Liver (tissue), 9 donors: ENCODE results near the gene IQGAP2. TPM values are rescaled to one million over a fixed set of nuclear protein-coding genes. Genes with fewer than 3 reads are reported as not detected.

ENCODE experiments used
- DNase-seq: peaks from one replicate; pipeline ENCODE4 v3.0.0-alpha.2; 2017; ENCODE audit warnings: low spot score
- H3K27ac ChIP-seq, 2 donors: one replicate each; pipeline ENCODE4 v1.7.0; 2013; ENCODE audit warnings: inconsistent platforms in 2 of 2, low read length in 2 of 2, control low read depth in 1 of 2, low read depth in 1 of 2, mild to moderate bottlenecking in 1 of 2
- H3K27me3 ChIP-seq, 4 donors: one replicate each; pipeline versions ENCODE4 v1.6.1 to v1.7.0; 2013; ENCODE audit warnings: low read length in 3 of 4, inconsistent platforms in 1 of 4, mild to moderate bottlenecking in 1 of 4, moderate library complexity in 1 of 4; ENCODE audit not compliant: control insufficient read depth in 4 of 4, insufficient read depth in 4 of 4
- H3K36me3 ChIP-seq, 4 donors: one replicate each; pipeline versions ENCODE4 v1.6.1 to v1.7.0; 2013; ENCODE audit warnings: low read length in 3 of 4, mild to moderate bottlenecking in 3 of 4, low read depth in 1 of 4, moderate library complexity in 1 of 4; ENCODE audit not compliant: control insufficient read depth in 4 of 4, insufficient read depth in 3 of 4
- H3K4me1 ChIP-seq, 4 donors: one replicate each; pipeline versions ENCODE4 v1.6.1 to v1.7.0; 2013; ENCODE audit warnings: low read length in 3 of 4, mild to moderate bottlenecking in 3 of 4, moderate library complexity in 1 of 4; ENCODE audit not compliant: control insufficient read depth in 4 of 4, insufficient read depth in 4 of 4
- H3K4me3 ChIP-seq, 3 donors: one replicate each; pipeline versions ENCODE4 v1.6.1 to v1.7.0; 2013; ENCODE audit warnings: low read length in 3 of 3, control low read depth in 1 of 3, low read depth in 1 of 3, mild to moderate bottlenecking in 1 of 3
- H3K9ac ChIP-seq, 2 donors: one replicate each; pipeline ENCODE4 v1.7.0; 2013; ENCODE audit warnings: low read length in 2 of 2, mild to moderate bottlenecking in 2 of 2, moderate library complexity in 2 of 2, control low read depth in 1 of 2, low read depth in 1 of 2
- H3K9me3 ChIP-seq, 4 donors: one replicate each; pipeline versions ENCODE4 v1.6.1 to v1.7.0; 2013; ENCODE audit warnings: low read length in 3 of 4; ENCODE audit not compliant: control insufficient read depth in 4 of 4
- ATF3 ChIP-seq: IDR thresholded peaks from 2 replicates; pipeline ENCODE4 v1.6.1; 2016; ENCODE audit warnings: antibody characterized with exemption
- CTCF ChIP-seq: fragments of 150-350 bp; IDR thresholded peaks from 2 replicates; pipeline ENCODE4 v1.5.1; 2017; ENCODE audit warnings: improper control_type of control experiment, low read depth, low read length; ENCODE audit not compliant: missing input control
- EGR1 ChIP-seq, 2 donors: IDR thresholded peaks; 2 replicates each; pipeline ENCODE4 v1.6.1; 2016 to 2018; ENCODE audit warnings: antibody characterized with exemption in 2 of 2, low read depth in 2 of 2
- FOXA1 ChIP-seq: IDR thresholded peaks from 2 replicates; pipeline ENCODE4 v1.6.1; 2016; ENCODE audit warnings: antibody characterized with exemption
- FOXA2 ChIP-seq: IDR thresholded peaks from 2 replicates; pipeline ENCODE4 v1.6.1; 2016; ENCODE audit warnings: antibody characterized with exemption
- GABPA ChIP-seq, 2 donors: IDR thresholded peaks in 1 of 2; conservative IDR thresholded peaks in 1 of 2; 2 replicates each; pipeline ENCODE4 v1.6.1; 2016; ENCODE audit warnings: antibody characterized with exemption in 2 of 2, mild to moderate bottlenecking in 1 of 2, moderate library complexity in 1 of 2
- HNF4A ChIP-seq, 2 donors: conservative IDR thresholded peaks; 2 replicates each; pipeline ENCODE4 v1.6.1; 2016; ENCODE audit warnings: antibody characterized with exemption in 2 of 2, mild to moderate bottlenecking in 2 of 2
- JUND ChIP-seq, 2 donors: IDR thresholded peaks; 2 replicates each; pipeline ENCODE4 v1.6.1; 2016; ENCODE audit warnings: antibody characterized with exemption in 2 of 2
- MAX ChIP-seq: IDR thresholded peaks from 2 replicates; pipeline ENCODE4 v1.6.1; 2016; ENCODE audit warnings: antibody characterized with exemption
- RAD21 ChIP-seq, 2 donors: IDR thresholded peaks; 2 replicates each; pipeline ENCODE4 v1.6.1; 2016; ENCODE audit warnings: antibody characterized with exemption in 2 of 2, mild to moderate bottlenecking in 2 of 2
- RXRA ChIP-seq, 2 donors: IDR thresholded peaks; 2 replicates each; pipeline ENCODE4 v1.6.1; 2017 to 2018; ENCODE audit warnings: antibody characterized with exemption in 2 of 2, mild to moderate bottlenecking in 1 of 2
- TAF1 ChIP-seq: conservative IDR thresholded peaks from 2 replicates; pipeline ENCODE4 v1.6.1; 2016; ENCODE audit warnings: antibody characterized with exemption, mild to moderate bottlenecking
- YY1 ChIP-seq: IDR thresholded peaks from 2 replicates; pipeline ENCODE4 v1.6.1; 2016; ENCODE audit warnings: antibody characterized with exemption, mild to moderate bottlenecking
- ZBTB33 ChIP-seq: IDR thresholded peaks from 2 replicates; pipeline ENCODE4 v1.6.1; 2016; ENCODE audit warnings: antibody characterized with exemption
- WGBS: extraction: QIAGEN DNeasy Blood & Tissue Kit; methylation state at CpG from one replicate; pipeline ENCODE4 v1.1.7; 2013; 5-methylcytosine and 5-hydroxymethylcytosine counted together
- polyA plus RNA-seq, 2 donors: library from polyadenylated mRNA; stranded (reverse) in 1 of 2; unstranded in 1 of 2; fragments of 200-250 nt in 1 of 2; fragments of >200 nt in 1 of 2; fragmentation: Nextera tagmentation in 1 of 2; extraction: Ambion mirVana in 1 of 2; gene quantifications; one replicate each; pipeline versions ENCODE4 v1.2.1 to v1.2.3, GENCODE V29; 2013 to 2015
- total RNA-seq, 2 donors: library from RNA; depleted of rRNA; stranded (reverse); fragments of >200 nt; gene quantifications; one replicate each; pipeline ENCODE4 v1.2.3, GENCODE V29; 2014
- donor health status: healthy.
- donor health status: healthy.
- donor health status: healthy.
- donor health status: healthy.
- donor health status: healthy.

The IQGAP2 gene
- total and polyA plus RNA-seq, 4 donors = 41.5 to 205 (median 102) TPM

GRCh38 chr5:76669245-76669644 lies 266.2 kb downstream of the IQGAP2 start:
- no peak overlapping the region for H3K4me3 ChIP-seq
- TF ChIP-seq ATF3 (no peak), MAX (no peak), YY1 (no peak), EGR1 (IDR thresholded peaks at IDR 0.05; ENCODE audit: low read depth in 2 of 2) (no peak), HNF4A (conservative IDR thresholded peaks at IDR 0.05) (no peak), TAF1 (no peak)
- no peaks in the 10 kb centered on the region for H3K4me1 ChIP-seq
- H3K27me3 ChIP-seq = no peaks in the 10 kb centered on the region
- H3K9me3 ChIP-seq = no peaks in the 10 kb centered on the region
- H3K36me3 ChIP-seq = peaks cover 7 to 64% (median 41%) of the 10 kb centered on the region in 4 donors
- WGBS = 99% methylated on average over 5 of the region's 5 CpGs
- no peak overlapping the region for H3K27ac ChIP-seq
- H3K9ac ChIP-seq = no peak overlapping the region
- no peak for DNase-seq

- Histone ChIP-seq H3K4me3 (no peak overlapping the region), H3K27ac (no peak overlapping the region), H3K36me3 (peaks cover 9 to 65% (median 49%) of the 10 kb centered on the region in 4 donors), H3K4me1 (no peaks in the 10 kb centered on the region), H3K9ac (no peak overlapping the region), H3K27me3 (no peaks in the 10 kb centered on the region), H3K9me3 (no peaks in the 10 kb centered on the region)
- WGBS = 92% methylated on average over 3 of the region's 3 CpGs
- TF ChIP-seq ATF3 (no peak), JUND (IDR thresholded peaks at IDR 0.05) (no peak), CTCF (no peak), RAD21 (IDR thresholded peaks at IDR 0.05) (no peak), FOXA1 (no peak), MAX (no peak), RXRA (IDR thresholded peaks at IDR 0.05) (no peak), ZBTB33 (no peak), EGR1 (IDR thresholded peaks at IDR 0.05; ENCODE audit: low read depth in 2 of 2) (no peak), TAF1 (no peak), FOXA2 (no peak), GABPA (IDR thresholded peaks at IDR 0.05 in 1 of 2, conservative IDR thresholded peaks at IDR 0.05 in 1 of 2) (no peak), YY1 (no peak), HNF4A (conservative IDR thresholded peaks at IDR 0.05) (no peak)
- no peak for DNase-seq
Observed at GRCh38 chr5:76670508-76670907, 267.4 kb downstream of the IQGAP2 start.
